SK-N-SH (cell line): Measurements from ENCODE around the gene DOK1.
A peak's percentile ranks its signal among the peaks of the same experiment; 100 is the strongest.

Experiments
- CTCF ChIP-seq: fragments of 200-600 bp; sonication (generic); IDR thresholded peaks from 2 replicates; pipeline ENCODE4 v1.6.1; 2017; ENCODE audit warnings: antibody characterized with exemption, mild to moderate bottlenecking, moderate library complexity
- ELF1 ChIP-seq: IDR thresholded peaks from 2 replicates; pipeline ENCODE4 v1.4.0; 2012
- IRF3 ChIP-seq: fragments of 150-350 bp; IDR thresholded peaks from 2 replicates; pipeline ENCODE4 v1.6.1; 2016; ENCODE audit warnings: mild to moderate bottlenecking, low read depth, low read length
- MXI1 ChIP-seq: IDR thresholded peaks from 2 replicates; pipeline ENCODE4 v1.6.1; 2012; ENCODE audit warnings: mild to moderate bottlenecking, low read depth, low read length, improper control_type of control experiment
- TAF1 ChIP-seq: IDR thresholded peaks from 2 replicates; pipeline ENCODE4 v1.6.1; 2012; ENCODE audit warnings: low read depth, mild to moderate bottlenecking, low read length, moderate library complexity, borderline replicate concordance
- USF1 ChIP-seq: IDR thresholded peaks from 2 replicates; pipeline ENCODE4 v1.4.0; 2012; ENCODE audit warnings: low read depth, borderline replicate concordance
- USF2 ChIP-seq: fragments of 150-350 bp; IDR thresholded peaks from 2 replicates; pipeline ENCODE4 v1.6.1; 2017; ENCODE audit warnings: antibody characterized with exemption, low read length, low read depth, borderline replicate concordance

- TF ChIP-seq CTCF, result peak; percentile 25
- no peak for TF ChIP-seq ELF1
- no peak for TF ChIP-seq USF2
- 0 out of 2 replicates have a peak, but pooled peaks have one; percentile 44 for TF ChIP-seq TAF1
- TF ChIP-seq IRF3, result no peak
- TF ChIP-seq USF1, result no peak
- peak; percentile 48 for TF ChIP-seq MXI1
Measured at GRCh38 chr2:74514368-74515270, 39.9 kb upstream of the DOK1 start, which contains the start of gene TLX2.
